HEK293 (cell line): ENCODE measurements around the gene DLK1.

Experiments used
- ZFP3 ChIP-seq: fragments of 450-650 bp; formaldehyde crosslinking; IDR thresholded peaks from 2 replicates; pipeline ENCODE4 v1.5.1; 2016; ENCODE audit warnings: low read depth, missing biosample characterization, missing genetic modification characterization
- TF ChIP-seq, protein P1 (sequence below): fragments of 450-650 bp; formaldehyde crosslinking; IDR thresholded peaks from 2 replicates; pipeline ENCODE4 v1.5.1; 2016; ENCODE audit warnings: missing biosample characterization, missing genetic modification characterization

DNA sequence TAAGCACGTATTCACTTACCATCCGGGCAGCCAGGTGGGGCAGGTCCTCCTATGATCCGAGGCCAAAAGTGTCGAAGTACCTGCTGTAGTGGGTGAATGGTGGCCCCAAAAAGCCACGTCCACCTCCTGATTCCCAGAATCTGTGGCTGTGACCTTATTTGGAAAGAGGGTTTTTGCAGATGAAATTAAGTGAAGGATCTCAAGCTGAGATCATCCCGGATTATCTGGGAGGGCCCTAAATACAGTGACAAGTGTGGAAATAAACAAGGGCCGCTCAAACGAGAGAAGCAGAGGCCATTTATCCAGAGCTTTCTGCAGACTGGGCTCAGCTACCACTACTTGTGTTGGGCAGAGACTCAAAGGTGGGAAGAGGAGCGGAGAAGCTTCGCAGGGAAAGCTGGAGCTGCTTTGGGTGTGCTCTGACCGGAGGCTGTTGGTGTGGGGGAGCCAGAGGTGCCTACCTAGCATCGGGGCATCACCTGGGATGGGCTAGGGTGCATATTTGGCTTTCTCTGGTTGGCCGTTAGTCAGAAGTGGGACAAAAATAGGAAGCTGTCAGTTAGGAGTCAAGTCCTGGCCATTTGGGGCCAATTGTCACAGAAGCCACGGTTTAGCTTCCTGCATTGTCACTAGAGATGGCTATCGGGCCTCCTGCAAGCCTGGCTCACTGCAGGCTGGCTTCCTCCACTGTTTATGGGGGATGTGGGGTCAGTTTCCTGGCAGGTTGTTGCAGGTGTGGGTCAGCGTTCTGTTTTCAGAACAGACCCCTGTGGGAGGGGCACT lies 27.8 kb upstream of the DLK1 start:
- TF ChIP-seq, protein P1, sequence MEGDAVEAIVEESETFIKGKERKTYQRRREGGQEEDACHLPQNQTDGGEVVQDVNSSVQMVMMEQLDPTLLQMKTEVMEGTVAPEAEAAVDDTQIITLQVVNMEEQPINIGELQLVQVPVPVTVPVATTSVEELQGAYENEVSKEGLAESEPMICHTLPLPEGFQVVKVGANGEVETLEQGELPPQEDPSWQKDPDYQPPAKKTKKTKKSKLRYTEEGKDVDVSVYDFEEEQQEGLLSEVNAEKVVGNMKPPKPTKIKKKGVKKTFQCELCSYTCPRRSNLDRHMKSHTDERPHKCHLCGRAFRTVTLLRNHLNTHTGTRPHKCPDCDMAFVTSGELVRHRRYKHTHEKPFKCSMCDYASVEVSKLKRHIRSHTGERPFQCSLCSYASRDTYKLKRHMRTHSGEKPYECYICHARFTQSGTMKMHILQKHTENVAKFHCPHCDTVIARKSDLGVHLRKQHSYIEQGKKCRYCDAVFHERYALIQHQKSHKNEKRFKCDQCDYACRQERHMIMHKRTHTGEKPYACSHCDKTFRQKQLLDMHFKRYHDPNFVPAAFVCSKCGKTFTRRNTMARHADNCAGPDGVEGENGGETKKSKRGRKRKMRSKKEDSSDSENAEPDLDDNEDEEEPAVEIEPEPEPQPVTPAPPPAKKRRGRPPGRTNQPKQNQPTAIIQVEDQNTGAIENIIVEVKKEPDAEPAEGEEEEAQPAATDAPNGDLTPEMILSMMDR (tag by site-specific recombination): no peak
- TF ChIP-seq ZFP3 (tag by site-specific recombination): no peak
